HG03378 (cell line): ENCODE results near the gene UMODL1.

ENCODE experiments used
- ATAC-seq: cut with Tn5 transposase; IDR thresholded peaks from one replicate; pipeline ENCODE4 v1.9.1; 2021; ENCODE audit warnings: mild to moderate bottlenecking, moderate library complexity; ENCODE audit not compliant: unreplicated experiment

UMODL1 gene

DNA sequence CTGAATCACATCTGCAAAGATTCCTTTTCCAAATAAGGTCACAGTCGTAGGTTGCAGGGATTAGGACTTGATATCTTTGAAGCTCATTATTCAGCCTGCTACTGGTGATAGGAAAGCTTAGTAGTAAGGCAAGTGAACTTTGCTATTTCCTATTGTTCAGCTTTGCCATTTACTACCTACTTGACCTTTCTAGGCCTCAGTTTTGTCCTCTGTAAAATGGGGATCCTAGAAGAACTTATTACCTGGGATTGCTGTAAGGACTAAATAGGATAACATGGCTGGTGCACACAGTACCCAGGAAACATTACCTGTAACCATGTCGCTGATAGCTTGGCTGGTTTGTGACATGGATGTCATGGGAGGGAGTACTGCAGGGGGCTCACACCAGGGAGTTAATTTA lies 24.5 kb downstream of the UMODL1 start:
- no peak for ATAC-seq

DNA sequence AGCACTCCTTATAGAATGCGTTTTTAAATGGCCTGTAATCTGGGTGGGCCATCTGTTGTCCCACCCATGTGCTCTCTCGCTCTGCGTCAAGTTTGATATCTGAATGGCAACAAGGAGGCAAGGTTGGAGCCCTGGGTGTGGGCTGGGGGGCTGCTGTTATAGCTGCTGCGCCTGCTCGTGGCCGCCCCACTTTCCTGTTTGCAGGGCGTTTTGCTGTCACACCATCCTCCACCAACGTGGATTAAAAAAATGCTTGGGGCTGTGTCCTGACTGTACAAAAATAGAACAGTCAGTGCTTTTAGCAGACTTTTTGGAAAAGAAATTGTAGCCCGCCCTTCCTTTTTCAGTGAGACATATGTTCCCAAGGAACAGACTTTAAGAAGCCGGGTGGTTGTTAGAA lies 25.4 kb downstream of the UMODL1 start:
- no peak for ATAC-seq

DNA sequence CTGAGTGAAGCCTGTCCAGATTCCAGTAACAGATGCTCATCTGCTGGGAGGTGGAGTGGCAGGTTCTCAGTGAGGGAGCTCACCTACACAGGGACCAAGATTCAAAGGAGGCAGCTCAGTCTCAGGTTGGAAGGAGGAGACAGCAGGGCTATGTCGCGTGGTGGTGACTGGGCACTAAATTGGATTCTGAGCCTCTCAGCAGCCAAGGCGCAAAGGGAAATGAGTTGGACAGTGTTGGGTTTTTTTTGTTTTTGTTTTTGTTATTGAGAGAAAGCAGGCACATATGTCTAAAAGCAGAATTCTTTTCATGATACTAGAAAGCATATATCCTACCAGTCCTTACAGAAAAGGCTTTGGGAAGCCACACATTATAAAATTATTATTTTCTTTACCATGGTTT lies 26.2 kb downstream of the UMODL1 start:
- ATAC-seq = no peak

DNA sequence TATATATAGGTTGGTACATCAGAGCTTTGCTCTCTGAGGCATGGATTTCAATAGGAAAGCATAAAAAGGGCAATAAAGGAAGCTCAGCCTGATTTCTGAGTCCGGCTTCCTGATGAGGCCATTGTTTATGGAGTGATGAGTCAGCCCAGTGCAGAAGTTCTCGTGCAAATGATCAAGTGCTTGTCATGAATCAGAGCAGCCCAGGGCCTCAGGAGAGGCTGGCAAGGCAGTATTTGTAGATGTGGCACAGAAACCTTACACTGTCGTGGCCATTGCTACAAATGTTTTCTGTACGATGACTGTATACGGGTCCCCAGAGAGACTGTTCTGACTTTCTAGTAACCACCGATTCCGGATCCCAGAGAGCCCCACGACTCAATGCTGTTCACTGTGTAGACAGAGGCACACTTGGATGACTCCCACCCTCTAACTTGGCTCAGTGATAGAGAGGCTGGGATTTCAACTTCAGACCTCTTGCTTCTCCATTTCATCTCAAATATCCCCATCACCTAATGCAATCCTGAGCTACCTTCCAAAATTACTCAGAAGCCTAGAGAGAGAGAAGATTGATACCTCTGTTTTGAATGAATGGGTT lies 26.8 kb downstream of the UMODL1 start:
- ATAC-seq = no peak

DNA sequence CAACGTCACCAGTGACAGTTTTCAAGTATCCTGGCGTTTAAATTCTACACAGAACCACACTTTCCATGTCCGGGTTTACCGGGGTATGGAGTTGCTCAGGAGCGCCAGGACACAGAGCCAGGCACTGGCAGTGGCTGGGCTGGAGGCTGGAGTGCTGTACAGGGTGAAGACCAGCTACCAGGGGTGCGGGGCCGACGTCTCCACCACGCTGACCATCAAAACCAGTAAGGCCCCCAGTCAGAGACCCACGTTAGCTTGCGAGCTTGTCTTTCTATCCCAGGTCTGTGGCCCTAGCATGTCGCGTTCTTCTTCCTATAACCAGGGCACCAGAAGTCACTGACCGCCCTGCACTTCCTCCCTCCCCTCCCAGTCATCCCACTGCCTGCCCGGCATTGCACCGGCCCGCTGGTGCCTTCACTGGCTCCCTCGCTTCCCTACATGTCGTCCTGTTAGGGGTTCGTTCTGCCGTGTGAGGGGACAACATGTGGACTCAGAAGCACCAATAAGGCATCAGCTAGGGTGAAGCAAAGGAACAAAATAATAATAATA lies 27.9 kb downstream of the UMODL1 start:
- ATAC-seq = no peak

DNA sequence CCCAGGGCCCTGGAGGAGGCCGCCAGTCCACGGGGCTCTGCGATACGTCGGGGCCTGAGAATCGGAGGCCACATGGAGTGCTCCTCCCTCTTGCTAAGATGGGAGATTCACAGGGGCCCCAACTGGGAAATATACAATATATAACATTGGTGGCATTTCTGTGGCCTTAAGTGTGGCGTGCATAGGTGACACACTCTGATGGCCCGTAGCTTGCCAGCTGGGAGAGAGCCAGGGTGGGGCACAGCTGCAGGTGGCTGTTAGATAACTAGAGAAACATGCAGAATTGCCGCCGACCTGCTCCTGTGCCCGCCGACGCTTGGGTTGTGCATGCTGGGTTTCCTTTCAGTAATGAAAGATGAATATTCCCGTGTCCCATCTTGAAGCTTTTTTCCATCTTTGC lies 30.1 kb downstream of the UMODL1 start:
- no peak for ATAC-seq

DNA sequence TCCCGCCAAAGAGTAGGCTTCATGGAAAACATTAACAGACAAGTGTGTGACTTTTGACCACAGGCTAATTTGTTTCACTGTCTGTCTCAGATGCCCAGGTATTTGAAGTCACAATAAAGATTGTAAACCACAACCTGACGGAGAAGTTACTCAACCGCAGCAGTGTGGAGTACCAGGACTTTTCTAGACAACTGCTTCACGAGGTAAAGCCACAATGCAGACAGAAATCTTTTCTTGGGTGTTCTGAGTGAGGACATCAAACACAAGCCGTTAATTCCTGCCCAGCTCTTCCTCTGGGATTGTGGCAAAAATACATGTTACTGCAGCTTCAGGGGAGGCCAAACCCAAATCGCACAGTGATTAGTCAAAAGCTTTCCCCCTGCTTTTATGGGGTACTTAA lies 31.0 kb downstream of the UMODL1 start:
- no peak for ATAC-seq

DNA sequence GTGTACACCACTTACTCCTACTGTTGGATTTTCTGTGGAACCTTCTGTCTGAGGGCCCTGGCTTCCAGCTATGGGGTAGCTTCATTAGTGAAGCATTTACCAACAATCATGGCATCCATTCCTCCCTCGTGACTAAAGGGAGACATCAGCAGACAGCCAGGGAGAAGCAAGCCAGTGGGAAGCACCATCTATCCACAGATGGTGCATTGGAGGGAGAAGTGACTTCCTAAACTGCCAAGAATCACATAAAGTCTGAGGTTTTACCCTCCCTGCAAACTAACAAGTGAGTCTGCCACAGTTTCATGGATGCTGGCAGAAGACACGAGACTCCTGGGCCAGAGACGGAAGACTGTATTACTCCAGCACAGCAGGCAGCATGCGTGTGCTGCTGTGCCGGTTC lies 31.4 kb downstream of the UMODL1 start:
- no peak for ATAC-seq

DNA sequence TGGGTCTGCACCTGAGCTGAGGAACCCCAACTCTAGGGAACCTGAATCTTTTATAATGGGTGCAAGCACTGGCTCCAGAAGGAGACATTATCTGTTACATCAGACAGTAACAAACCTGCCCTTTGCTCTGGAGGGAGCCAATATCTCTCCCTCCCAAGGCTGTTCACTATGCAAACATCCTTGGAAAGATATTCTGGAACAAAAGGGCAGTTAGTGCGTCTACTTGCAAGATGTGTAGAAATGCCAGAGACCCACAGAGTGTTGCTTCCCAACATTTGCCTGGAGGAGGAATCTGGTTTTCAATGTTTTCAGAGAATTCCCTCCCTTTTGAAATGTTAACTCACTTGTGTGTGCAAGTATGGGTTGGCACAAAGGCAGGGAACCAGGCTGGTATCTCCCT lies 31.9 kb downstream of the UMODL1 start:
- ATAC-seq = no peak

DNA sequence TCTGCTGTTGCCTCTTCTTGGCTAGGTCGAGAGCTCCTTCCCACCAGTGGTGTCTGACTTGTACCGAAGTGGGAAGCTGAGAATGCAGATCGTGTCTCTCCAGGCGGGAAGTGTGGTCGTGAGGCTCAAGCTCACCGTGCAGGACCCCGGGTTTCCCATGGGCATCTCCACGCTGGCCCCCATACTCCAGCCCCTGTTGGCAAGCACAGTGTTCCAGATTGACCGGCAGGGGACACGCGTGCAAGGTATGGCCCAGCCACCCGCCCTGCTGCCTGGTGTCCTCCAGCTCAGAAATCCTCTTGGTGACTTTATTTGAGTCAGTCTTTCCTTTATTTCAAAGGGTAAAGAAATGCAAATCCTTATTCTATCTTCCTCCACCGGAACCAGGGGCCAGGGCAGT lies 32.7 kb downstream of the UMODL1 start:
- no peak for ATAC-seq

DNA sequence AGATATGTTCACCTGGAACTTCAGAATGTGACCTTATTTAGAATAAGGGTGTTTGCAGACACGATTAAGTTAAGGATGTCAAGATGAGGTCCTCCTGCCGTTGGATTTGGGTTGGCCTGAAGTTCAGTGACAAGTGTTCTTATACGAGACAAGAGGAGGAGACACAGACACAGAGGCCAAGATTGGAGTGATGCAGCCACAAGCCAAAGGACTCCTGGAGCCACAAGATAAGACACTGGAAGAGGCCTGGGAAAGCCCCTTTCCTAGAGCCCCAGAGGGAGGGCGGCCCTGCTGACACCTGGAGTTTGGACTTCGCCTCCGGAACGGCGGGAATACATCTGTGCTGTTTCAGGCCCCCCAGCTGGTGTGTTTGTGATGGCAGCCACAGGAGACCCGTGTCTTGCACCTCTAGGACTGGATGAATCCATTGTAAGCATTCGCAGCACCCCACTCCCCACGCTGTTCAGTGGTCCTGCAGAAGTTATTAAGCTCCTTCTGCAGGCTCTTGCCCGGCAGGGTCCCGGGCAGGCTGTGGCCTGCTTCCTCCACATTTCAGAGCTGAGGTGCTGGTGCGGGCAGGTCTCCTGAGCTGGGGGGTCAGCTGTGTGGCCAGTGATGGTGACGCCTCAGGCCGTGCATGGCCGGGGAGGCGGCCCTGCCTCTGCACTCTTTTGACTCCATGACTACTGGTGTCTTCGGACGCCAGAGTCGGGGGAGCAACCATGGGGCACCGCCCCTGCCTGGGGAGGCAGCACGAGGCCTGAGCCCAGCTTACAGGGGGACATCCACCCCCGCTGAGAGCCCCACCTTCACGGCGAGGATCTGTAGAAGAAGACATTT lies 34.6 kb downstream of the UMODL1 start:
- ATAC-seq = no peak

DNA sequence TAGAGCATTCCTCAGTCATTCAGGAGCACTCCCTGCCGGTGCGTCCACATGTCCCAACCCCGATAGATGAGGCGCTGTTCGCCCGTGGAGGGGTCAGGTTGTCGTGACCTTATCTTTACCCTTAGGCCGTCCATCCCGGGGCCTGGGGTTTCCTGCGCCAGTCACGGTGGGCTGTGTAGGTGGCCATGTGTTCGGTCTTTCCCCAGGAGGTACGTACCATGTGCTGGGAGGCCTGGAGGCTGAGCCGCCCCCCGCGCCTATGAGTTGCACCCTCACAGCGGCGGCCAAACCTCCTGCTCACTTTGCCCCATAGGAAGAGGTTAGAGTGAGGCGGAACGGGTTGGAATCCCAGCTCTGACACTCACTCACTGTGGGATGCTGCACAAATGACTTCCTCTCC lies 35.3 kb downstream of the UMODL1 start:
- no peak for ATAC-seq

DNA sequence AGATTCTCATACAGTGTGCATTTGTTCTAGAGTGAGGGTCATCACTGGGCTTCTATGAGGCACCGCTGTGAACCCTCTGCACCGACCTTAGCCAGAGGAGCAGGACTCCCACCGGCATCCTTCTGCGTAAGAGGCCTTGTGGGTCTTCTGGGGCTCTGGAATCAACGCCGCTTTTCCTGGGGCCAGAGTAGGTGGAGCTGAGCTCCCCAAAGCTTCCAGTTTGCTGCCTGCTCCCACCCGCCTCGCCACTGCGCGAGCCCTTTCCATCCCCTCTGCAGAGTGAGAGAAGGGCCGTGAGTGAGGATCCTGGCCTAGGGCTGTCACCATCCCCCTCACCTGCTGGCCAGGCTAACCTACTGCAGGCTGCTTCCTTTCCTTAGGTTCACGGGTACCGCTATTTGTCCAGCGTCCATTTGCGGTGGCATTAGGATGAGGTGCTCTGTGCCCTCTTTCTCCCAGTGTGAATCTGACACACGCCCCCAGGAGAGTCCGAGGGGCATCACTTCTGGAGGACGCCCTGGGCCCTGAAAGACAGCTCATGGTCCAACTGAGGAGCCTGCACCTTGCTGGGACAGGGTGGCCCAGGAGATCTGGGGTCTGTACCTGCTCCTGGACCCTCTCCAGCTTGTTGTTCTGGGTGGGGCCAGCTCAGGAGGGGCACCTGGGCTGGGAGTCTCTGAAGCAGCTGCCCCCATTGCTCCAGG lies 36.2 kb downstream of the UMODL1 start:
- ATAC-seq = peak; percentile 16

DNA sequence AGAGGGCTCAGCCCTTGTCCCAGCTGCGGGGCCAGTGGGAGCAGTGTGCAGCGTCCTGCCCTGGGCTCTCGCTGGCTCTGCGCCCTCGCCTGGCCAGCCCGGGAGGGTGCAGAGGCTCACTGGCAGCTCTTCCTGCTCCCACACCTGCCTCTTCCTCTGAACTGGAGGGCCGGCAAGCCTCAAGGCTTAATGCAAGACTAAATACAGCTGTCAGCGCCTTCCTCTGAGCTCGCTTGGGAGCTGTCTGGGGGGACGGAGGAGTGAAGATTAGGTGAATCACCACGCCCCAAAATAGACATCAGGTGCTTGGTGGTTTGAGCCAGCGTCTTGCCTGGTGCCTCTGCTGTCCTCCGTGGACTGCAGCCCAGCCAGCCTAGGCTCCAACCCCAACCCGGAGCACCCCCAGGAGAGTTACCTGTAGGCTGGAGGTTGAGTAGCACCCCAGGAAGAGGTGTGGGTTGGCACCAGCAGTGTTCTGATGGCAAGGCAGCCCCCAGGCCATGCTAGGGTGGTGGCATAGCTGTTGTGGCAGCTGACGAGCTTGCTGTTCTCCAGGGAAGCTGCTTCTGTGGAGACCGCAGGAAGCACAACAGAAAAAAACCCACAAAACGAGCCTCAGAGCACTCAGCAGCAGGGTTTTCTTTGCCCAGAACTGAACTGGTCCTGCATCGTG lies 36.9 kb downstream of the UMODL1 start:
- ATAC-seq = peak; percentile 68

DNA sequence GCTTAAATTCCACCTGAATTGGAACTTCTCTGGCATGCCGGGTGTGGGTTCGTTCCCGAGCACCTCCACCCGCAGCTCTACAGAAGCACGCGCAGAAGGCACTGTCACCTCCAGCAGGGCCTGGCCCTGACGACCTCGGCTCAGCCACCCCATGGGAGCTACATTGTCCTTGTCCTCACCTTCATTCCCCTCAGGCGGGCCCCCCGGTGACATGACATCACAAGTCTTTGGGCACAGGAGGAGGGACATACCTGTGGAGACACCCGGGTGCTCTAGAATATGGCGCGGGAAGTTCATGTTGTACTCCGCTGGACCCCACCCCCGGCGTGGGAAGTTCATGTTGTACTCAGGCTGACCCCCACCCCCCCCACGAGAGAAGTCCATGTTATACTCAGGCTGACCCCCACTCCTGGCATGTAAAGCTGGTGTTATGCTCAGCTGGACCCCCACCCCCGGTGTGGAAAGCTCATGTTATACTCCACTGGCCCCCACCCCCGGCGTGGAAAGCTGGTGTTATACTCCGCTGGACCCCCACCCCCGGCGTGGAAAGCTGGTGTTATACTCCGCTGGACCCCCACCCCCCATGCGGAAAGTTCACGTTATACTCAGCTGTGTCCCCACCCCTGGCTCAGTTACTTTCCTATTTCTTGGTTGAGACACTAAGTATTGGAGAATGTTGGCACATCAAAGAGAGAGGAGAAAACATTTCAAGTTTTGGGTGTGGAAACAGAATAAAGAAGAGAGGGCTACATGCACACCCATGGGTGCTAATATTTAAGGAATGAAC lies 37.6 kb downstream of the UMODL1 start:
- ATAC-seq = no peak

DNA sequence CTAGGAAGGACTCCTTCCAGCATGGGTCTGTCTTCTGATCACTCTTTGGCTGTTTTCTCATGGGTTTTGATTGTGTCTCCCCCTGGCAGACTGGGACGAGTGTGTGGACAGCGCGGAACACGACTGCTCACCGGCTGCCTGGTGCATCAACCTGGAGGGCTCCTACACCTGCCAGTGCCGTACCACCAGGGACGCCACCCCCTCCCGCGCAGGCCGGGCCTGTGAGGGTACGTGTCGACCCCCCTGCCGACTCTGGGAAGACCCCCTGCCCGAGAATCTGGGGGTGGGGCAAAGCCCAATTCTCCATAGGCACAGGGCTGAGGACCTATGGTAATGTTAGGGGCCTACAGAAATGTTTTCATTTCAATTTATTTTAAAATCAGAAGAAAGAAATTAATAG lies 38.4 kb downstream of the UMODL1 start:
- ATAC-seq = no peak

DNA sequence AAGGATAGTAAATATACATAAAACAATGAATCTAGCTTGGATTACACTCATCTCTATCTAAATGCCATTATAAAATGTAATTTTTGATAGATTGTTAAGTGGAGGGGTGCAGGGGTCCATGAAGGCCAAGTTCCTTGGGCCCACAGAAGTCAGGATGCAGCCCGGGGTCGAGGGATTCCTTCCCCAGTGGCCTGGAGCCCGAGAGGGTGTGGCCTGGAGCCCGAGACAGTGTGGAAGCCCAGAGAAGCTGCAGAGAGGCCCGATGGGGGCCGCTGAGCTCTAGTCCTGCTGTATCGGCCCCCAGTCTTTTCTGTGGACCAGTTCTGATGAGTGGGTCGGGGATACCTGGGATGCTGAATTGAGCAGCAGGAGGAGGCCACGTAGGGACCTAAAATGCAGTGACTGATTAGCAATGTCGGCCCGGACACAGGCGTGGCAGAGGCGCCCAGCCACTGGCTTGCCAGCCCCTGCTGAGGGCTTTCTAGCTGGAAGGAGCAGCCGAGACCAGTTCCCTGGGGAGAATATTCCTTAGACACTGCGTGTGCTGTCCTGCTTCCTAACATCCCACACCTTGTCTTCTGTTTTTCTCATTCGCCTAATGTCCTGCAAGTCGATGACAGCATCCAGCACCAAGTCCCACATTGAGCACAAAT lies 38.9 kb downstream of the UMODL1 start:
- ATAC-seq = no peak

DNA sequence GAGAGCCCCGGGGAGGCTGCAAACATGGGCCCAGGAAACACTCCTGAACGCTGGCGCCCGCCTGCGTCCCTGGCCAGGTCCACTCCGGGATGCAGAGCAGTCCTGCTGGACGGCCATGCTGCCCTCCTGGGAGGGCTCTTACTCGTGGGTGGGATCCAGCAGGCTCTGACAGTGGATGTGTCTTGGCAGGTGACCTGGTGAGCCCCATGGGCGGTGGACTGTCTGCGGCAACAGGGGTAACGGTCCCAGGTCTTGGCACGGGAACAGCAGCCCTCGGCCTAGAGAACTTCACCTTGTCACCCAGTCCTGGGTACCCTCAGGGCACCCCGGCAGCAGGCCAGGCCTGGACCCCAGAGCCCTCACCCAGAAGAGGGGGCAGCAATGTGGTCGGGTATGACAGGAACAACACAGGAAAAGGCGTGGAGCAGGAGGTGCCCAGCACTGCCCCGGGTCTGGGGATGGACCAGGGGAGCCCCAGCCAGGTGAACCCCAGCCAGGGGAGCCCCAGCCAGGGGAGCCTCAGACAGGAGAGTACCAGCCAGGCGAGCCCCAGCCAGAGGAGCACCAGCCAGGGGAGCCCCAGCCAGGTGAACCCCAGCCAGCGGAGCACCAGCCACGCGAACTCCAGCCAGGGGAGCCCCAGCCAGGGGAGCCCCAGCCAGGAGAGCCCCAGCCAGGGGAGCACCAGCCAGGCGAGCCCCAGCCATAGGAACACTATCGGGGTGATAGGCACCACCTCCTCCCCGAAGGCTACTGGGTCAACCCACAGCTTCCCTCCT lies 39.8 kb downstream of the UMODL1 start:
- no peak for ATAC-seq

DNA sequence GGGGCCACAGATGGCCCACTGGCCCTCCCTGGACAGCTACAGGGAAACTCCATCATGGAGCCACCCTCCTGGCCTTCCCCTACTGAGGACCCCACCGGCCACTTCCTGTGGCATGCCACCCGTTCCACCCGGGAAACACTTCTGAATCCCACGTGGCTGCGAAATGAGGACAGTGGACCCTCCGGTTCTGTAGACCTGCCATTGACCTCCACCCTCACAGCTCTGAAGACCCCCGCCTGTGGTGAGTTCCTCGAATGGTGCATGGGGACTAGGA lies 40.3 kb downstream of the UMODL1 start:
- ATAC-seq = no peak
